Right renal pelvis (tissue), 4 donors: ENCODE data around the gene AGR3. TPM values are rescaled to one million over a fixed set of nuclear protein-coding genes. Genes with fewer than 3 reads are reported as not detected.

Source experiments
- DNase-seq, 4 donors: peaks; one replicate each; pipeline ENCODE4 v3.0.0-alpha.2; 2013; ENCODE audit warnings: low read depth in 4 of 4, low spot score in 3 of 4, missing footprints in 1 of 4
- polyA plus RNA-seq, 4 donors: library from polyadenylated mRNA; unstranded; fragments of 120-200 nt; gene quantifications; one replicate each; pipeline ENCODE4 v1.2.1, GENCODE V29; 2013; ENCODE audit not compliant: insufficient read length in 4 of 4

The AGR3 gene
- polyA plus RNA-seq, 4 donors, result 2.0 to 4.5 (median 2.7) TPM

DNA sequence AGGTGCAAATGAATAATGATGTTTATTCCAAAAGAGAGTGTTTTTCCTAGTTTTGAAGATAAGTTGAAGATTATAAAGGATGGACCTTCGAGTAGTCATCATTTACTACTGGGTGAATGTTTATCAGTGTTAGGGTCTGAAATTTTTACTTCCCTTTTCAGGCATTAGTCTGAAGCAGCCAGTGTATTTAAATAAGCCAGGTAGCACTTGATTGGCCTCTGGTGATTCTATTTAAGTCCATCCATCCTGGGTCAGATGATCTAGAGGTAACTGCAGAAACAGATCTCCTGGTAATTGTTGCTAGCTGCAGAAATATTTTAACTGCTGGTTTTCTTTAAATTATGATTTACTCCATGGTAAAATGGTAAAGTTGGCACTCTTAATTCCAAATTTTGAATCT lies 42.9 kb downstream of the AGR3 start:
- DNase-seq, result no peak

DNA sequence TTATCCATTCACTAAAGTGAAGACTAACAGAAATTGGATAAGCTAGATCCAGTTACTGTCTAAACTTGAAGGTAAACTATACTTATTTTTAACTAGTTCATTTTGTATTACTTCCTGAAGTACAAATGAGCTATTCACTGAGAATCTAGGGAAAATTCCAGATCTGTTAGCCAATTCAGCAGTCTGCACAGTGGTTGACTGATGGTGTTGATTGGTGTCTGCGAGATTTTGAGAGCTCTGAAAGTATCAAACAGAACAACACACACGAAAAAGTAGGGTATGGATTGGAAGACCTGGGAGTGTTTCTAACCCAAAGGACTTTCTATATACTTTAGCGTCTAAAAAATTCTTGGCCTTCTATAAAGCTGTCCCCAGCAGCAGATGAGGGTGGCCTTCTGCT lies 43.4 kb downstream of the AGR3 start:
- DNase-seq, result no peak

DNA sequence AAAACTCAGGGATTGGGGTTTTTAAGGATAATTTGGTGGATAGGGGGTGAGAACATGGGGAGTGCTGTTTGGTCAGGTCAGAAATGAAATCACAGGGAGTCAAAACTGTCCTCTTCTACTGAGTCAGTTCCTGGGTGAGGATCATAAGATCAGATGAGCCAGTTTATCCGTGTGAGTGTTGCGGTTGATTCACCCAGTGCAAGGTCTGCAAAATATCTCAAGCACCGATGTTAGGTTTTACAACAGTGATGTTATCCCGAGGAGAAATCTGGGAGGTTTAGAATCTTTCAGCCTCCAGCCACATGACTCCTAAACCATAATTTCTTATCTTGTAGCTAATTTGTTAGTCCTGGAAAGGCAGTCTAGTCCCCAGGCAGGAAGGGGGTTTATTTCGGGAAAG lies 45.3 kb downstream of the AGR3 start:
- DNase-seq, result no peak

DNA sequence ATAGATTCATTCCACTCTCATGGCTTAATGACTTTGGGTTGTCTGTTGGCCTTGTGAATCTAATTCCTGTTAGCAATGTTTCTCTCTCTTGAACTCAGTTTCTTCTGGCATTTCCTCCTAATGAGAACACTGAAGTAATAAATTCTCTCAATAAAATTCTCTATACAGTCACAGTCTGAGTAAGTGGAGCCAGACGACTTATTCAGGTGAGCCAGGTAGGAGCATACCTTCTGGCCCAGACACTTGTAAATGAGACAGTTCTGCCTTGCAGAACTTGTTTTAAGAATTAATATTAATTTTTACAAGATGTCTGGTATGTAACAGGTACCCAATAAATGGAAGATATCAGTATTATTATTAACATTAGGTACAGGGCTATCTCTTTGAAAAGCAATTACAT lies 48.4 kb downstream of the AGR3 start:
- no peak for DNase-seq

DNA sequence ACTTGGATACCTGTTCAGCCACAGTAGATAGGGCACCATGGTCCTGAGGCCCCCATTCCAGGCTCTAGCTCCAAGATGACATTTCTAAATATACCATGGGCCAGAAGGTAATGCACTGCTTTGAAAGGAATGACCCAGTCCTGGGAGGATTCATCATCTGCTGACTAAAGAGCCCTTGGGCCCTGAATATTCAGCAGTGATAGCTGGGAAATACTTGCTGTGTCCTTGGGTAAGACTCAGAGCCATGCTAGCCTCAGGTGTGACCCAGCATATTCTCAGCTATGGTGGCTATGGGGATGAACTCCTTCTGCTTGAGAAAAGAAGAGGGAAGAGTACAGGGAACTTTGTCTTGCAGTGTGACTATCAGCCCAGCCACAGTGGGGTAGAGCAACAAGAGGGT lies 55.7 kb downstream of the AGR3 start:
- no peak for DNase-seq

DNA sequence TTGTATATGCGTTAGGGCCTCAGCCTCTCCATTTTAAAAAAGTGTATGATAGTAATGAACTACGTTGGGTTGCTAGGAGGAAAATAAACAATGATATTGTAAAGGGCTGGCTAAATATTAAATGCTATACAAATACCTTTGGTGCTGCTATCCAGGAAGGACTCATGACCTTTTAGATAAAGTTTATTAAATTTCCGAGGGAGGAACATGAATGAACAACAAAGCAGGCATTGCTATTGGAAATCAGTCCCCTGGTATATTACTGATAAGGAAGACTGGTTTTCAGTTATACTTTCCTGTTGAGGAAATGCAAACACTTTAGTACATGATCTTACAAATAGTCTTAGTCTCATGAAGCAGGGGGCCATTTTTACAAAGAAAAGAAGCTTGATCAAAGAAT lies 59.8 kb downstream of the AGR3 start:
- no peak for DNase-seq

DNA sequence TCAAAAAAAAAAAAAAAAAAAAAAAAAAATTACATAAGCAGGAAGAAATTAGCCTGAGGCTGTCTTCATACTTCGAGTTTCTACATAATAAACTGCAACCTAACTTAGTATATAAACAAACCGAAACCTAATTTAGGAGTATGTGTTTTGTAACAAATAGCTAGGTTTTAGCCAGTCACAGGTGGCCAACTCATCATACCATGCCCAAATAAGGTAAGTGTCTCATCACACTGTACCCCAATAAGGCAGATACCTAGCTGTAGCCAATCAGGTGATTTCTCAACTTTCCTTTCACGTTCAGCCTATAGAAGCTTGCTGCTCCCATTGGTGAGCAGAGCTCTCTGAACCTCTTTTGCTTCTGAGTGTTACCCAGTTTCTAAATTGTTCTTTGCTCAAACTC lies 63.1 kb downstream of the AGR3 start:
- DNase-seq, result no peak

DNA sequence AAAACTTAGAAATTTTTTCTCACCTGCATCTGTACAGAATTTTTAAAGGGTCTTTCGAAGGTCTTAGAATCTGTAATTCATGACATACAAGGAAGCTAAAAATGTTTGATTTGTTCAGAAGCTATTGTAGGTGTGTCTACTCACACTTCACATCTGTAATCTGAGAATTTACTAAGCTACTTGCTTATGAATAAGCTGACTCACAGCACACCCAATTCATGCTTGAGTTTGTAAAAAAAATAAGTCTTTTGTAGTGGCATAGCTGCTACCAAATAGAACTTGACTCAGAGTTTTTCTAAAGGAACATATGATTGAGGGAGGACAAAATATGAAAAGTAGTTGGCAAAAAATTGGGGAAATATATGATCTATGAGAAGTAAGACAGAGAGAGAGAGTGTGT lies 64.2 kb downstream of the AGR3 start:
- no peak for DNase-seq

DNA sequence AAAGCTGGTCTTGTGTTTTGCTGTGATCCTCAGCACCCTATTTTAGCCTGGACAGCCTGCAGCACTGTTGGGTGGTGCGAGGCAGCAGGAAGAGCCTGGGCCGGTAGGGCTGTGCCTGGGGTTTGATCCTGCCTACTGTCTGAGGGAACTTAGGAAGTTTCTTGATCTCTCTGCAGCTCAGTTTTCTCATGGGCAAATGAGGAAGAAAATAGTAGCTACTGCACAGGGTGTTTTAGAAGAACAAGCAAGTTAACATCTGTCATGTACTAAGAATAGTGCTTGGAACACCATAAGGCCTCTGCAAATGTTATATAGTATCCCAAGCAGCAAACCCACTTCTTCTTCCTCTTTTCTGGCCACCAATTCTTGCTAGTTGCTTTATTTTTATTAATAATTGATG lies 65.0 kb downstream of the AGR3 start:
- no peak for DNase-seq

DNA sequence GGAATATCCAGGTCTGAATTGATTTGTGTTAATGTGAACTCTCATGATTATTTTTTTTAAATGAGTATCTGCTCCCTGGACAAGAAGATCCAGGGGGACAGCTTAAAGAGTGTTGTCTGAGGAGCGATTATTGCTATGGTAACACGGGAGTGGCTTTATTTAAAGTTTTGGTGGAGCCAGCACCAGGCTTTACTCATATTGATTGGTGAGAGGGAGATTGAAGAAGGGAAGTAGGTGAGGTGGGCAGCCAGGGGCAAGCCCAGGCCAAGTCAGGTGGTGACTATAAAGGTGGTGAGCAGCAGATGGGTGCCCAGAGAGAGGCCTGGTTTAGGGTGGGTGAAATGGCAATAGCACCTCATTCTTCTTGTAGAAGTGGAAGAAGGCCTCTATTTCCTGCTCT lies 66.8 kb downstream of the AGR3 start:
- no peak for DNase-seq

DNA sequence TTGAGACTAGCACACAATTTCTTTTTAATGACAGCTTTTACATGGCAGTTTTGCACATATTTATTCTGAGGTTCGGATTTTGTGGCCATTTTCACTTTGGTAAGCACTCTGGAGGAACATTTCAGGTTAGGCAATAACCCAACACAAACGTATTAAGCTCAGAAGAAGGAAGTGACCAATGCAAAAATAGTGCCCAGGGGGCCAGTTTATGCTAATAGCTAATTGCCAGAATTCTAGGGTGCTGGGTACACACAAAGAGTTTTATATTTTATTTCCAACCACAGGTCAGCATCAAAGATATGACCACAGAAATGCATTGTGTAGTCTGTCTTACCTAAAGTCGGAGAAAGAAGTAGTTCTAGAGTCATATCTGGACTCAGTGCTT lies 68.6 kb downstream of the AGR3 start:
- no peak for DNase-seq

DNA sequence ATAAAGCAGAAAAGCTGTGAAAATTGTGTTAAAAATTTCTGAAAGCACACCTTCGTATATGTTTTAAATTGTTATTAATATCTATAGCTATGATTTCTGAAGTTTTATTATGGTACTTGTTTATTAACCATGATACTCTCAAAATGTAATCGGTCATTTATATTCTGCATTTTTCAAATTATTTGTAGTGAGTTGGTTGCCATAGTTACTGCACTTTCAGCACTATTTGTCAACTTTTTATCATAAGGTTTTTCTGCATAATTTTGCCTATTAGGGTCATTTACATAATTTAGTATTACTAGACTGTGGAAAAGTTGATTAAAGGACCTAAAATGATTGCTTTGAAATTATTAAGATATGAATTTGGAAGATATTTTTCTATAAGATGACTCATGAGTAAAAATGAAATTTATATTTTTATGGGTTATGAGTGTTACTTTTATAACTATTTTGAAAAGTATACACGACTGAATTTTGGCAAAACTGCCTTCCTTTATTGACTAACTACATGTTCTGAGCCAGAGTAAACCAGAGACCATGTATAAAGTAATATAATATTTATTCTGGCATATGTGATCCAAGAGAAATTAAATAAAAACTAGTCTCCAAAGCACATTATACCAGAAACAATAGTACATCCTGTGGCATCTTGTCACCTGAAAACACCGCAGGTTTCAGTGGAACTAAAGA lies 69.1 kb downstream of the AGR3 start:
- no peak for DNase-seq

DNA sequence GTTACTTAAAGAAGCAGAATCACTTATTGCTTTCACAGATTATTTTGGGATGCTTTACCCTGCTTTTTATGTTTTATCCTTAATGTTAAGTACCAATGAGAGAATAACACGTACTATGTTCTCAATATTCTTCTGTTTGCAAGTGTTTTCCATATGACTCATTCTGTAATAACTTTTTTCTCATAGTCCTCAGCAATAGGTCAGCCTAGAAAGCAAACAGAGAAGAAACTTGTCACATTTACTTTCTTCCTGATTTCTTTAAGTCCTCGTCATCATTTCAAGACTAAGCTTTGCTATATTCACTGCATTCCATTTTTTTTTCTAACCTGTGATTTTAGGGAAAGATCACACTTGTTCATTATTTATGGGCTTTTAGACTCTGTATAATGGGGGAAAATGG lies 70.2 kb downstream of the AGR3 start:
- DNase-seq, result no peak

DNA sequence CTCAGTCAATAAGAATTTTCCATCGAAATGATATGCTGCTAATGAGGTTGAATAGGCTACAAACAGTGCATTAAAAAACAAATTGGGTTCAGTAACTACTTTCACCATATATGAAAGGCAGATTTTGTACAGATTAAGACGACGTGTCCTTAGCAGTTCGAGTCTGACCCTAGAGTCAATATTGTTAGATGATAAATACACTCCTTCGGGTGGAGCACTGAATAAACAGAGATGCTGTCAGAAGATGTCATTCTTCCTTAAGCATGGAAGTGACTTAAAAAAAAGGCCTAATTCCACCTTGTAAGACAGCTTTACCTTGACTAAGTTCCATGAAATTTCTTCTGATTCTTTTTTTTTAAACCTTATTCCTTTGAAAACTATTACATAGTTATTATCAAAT lies 71.2 kb downstream of the AGR3 start:
- no peak for DNase-seq

DNA sequence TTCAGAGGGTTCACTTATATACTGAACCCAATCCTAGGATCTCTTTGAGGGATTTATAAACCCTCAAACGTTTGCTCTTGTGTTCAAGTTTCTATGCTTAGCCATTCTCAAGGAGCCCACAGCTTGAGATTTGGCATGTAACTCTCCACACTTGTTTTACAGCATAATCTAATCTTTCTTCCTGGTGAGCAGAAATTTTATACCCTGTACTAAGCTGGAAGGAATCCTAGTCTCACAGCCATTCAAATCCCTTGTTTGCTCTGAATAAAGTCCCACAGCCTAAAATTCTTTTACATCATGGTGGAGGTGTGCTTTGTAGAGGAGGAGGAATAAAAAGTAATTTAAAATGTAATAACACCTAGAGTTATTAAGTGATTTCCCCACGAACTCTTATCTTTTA lies 71.7 kb downstream of the AGR3 start:
- DNase-seq, result no peak

Other genes with a start within 250 kb of the AGR3 start
- 10 to 100 TPM; 29.7 to 36.9 (median 35.7) TPM for gene ANKMY2, start 236.2 kb downstream of the AGR3 start, polyA plus RNA-seq
- 10 to 100 TPM; 75.5 to 80.3 (median 78.0) TPM for gene BZW2, start 235.8 kb downstream of the AGR3 start, polyA plus RNA-seq
- 10 to 100 TPM; 28.3 to 35.3 (median 33.6) TPM for gene TSPAN13, start 128.2 kb downstream of the AGR3 start, polyA plus RNA-seq
- 10 to 100 TPM; 60.7 to 87.7 (median 64.5) TPM for gene AGR2, start 77.0 kb downstream of the AGR3 start, polyA plus RNA-seq